ENCODE results near the gene KARS1. TPM values are rescaled to one million over a fixed set of nuclear protein-coding genes. Genes with fewer than 3 reads are reported as not detected.

The KARS1 gene
- total RNA-seq, 1 experiment from 2014 or later = 196 TPM

GRCh38 chr16:75622761-75623605 is 24.5 kb downstream of the KARS1 start, which contains the start of gene ADAT1 (continued):
- TF ChIP-seq REST (IDR thresholded peaks at IDR 0.05; ENCODE audit: low read depth) (no peak), YY1 (IDR thresholded peaks at IDR 0.05; ENCODE audit: extremely low read depth, insufficient replicate concordance, low read depth, low read length) (peak; percentile 65), EZH2phosphoT487 (IDR thresholded peaks at IDR 0.05; ENCODE audit: borderline replicate concordance) (no peak), SIN3A (IDR thresholded peaks at IDR 0.05; ENCODE audit: low read depth) (peak; percentile 93)

GRCh38 chr16:75621170-75621477 is 26.3 kb downstream of the KARS1 start:
- Histone ChIP-seq H3K9me2 (ENCODE audit: insufficient read depth) (no peaks in the 10 kb centered on the region), H3K79me2 (ENCODE audit: insufficient read depth, low read length) (peaks cover 9% of the 10 kb centered on the region), H3K27ac (ENCODE audit: low read depth, low read length) (no peak overlapping the region), H2AFZ (ENCODE audit: low read depth, low read length, poor library complexity, severe bottlenecking) (no peak overlapping the region), H3K9ac (ENCODE audit: low read length) (no peak overlapping the region), H3K36me3 (ENCODE audit: control insufficient read depth in 1 of 2, insufficient read depth in 2 of 2, low read length in 2 of 2) (peaks cover 8 to 21% of the 10 kb centered on the region in 2 experiments; a peak in 3 of 4 replicates), H3K4me1 (ENCODE audit: control insufficient read depth in 1 of 2, insufficient read depth in 2 of 2, low read length in 2 of 2) (peaks cover 8 to 19% of the 10 kb centered on the region in 2 experiments), H3K9me3 (ENCODE audit: control insufficient read depth in 1 of 2, insufficient read depth in 1 of 2, low read depth in 1 of 2, low read length in 2 of 2) (no peaks in the 10 kb centered on the region), H3K4me3 (replicated peaks in 1 of 2; ENCODE audit: low read depth in 1 of 2, low read length in 2 of 2) (no peak overlapping the region), H3K27me3 (ENCODE audit: insufficient read depth, low read length) (no peaks in the 10 kb centered on the region), H4K20me1 (ENCODE audit: insufficient read depth) (no peaks in the 10 kb centered on the region), H3K4me2 (ENCODE audit: low read length) (peak overlapping the region; percentile 84; the same call in 1 of the 2 replicates)
- intact Hi-C loops (cut with micrococcal nuclease) = loop anchor here (5.0 kb wide), 3 partner anchors 64 to 424 kb away; partner anchors contain the start of gene TMEM231
- POLR2A ChIA-PET = no interaction called here
- no TSS peak for BruUV-seq (replicated peaks)
- DNase-seq (ENCODE audit: low read depth, low spot score) = no peak
- RAD21 ChIA-PET (ENCODE audit: low non-redundant PET in 1 of 2, low total read pairs in 2 of 2, uncharacterized antibody in 2 of 2, unreplicated experiment in 2 of 2) = interaction anchor here (0.6 to 1.1 kb wide), 3 partner anchors 100 to 422 kb away, joined by 3 read pairs; no protein-coding TSS in a partner anchor
- TF ChIP-seq ZFX (IDR thresholded peaks at IDR 0.05) = no peak
- peak; percentile 45 to 58 (median 47); a peak in 5 of 6 replicates for TF ChIP-seq CTCF (IDR thresholded peaks at IDR 0.05 in 2 of 3, conservative IDR thresholded peaks at IDR 0.05 in 1 of 3; ENCODE audit: borderline replicate concordance in 1 of 3, insufficient read depth in 1 of 3, low read depth in 2 of 3, low read length in 2 of 3)
- peak; percentile 67 for TF ChIP-seq RAD21 (IDR thresholded peaks at IDR 0.05; ENCODE audit: low read depth)
- peak; percentile 26; the same call in 1 of the 2 replicates for ATAC-seq
- CTCF ChIA-PET = interaction anchor here (0.9 to 1.5 kb wide), 3 partner anchors 104 to 422 kb away, joined by 4 to 5 read pairs (median 5); no protein-coding TSS in a partner anchor

All from HCT116 (cell line).